ENCODE data around the gene NELFE. TPM values are rescaled to one million over a fixed set of nuclear protein-coding genes. Genes with fewer than 3 reads are reported as not detected.
"Not testable (repeated sequence)": the region's sequence is repeated elsewhere in the genome, so short reads cannot be mapped to it uniquely, and the experiment has no call there.

NELFE gene
- total RNA-seq, 2 donors from 2014 or later: 88.9 to 94.0 TPM

DNA sequence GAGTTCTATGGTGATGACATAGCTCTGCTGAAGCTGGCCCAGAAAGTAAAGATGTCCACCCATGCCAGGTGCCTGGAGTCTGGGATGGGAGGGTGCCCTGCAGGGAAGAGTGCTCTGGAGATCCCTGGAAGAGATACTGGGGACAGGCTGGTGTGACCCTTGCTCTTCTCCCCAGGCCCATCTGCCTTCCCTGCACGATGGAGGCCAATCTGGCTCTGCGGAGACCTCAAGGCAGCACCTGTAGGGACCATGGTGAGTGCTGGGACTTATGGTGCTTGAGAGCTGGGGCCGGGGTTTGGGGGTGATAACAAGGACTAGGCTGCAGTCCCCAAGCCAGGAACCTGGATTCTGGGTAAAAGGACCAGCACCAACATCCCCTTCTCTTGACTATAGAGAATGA is 15.0 kb downstream of the NELFE start:
- no peaks in the 10 kb centered on the region for H3K27me3 ChIP-seq (replicated peaks; ENCODE audit: insufficient read depth)
- H3K36me3 ChIP-seq: no peaks in the 10 kb centered on the region
- H3K4me3 ChIP-seq: no peak overlapping the region
- intact Hi-C loops (cut with DNase I): no loop called here
- H3K27ac ChIP-seq: no peak overlapping the region
- WGBS: 88% methylated on average over 3 of the region's 3 CpGs
- no peaks in the 10 kb centered on the region for H3K9me3 ChIP-seq
- TF ChIP-seq, protein P1, sequence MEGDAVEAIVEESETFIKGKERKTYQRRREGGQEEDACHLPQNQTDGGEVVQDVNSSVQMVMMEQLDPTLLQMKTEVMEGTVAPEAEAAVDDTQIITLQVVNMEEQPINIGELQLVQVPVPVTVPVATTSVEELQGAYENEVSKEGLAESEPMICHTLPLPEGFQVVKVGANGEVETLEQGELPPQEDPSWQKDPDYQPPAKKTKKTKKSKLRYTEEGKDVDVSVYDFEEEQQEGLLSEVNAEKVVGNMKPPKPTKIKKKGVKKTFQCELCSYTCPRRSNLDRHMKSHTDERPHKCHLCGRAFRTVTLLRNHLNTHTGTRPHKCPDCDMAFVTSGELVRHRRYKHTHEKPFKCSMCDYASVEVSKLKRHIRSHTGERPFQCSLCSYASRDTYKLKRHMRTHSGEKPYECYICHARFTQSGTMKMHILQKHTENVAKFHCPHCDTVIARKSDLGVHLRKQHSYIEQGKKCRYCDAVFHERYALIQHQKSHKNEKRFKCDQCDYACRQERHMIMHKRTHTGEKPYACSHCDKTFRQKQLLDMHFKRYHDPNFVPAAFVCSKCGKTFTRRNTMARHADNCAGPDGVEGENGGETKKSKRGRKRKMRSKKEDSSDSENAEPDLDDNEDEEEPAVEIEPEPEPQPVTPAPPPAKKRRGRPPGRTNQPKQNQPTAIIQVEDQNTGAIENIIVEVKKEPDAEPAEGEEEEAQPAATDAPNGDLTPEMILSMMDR (IDR thresholded peaks at IDR 0.05): no peak
- TF ChIP-seq POLR2AphosphoS5 (IDR thresholded peaks at IDR 0.05) (no peak), POLR2A (IDR thresholded peaks at IDR 0.05) (no peak)
- no peak for DNase-seq (ENCODE audit: low spot score)
- H3K4me1 ChIP-seq (replicated peaks): peaks cover 13% of the 10 kb centered on the region

DNA sequence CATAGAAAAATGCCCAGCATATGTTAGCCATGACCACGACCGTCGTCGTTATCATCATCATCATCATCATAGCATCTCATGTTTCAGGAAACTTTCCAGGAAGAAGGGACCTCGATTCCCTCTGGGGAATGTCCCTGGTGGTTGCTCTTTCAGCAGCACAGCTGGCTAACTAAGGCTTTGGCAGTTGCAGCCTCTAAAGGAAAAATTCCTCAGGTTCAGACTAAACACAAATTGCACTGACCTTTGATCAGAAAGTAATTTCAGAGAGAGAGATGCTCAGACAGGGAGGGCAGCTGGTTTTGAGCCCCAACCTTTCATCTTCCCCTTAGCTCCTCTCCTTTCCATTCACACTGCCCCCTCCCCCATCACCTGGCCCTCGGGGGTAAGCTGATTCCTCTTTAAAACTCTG is 18.5 kb downstream of the NELFE start:
- Histone ChIP-seq H3K4me1 (replicated peaks) (peaks cover 5% of the 10 kb centered on the region), H3K36me3 (no peaks in the 10 kb centered on the region), H3K27ac (no peak overlapping the region), H3K27me3 (replicated peaks; ENCODE audit: insufficient read depth) (no peaks in the 10 kb centered on the region), H3K9me3 (no peaks in the 10 kb centered on the region), H3K4me3 (no peak overlapping the region)
- TF ChIP-seq, protein P1 (IDR thresholded peaks at IDR 0.05): no peak
- TF ChIP-seq POLR2AphosphoS5 (IDR thresholded peaks at IDR 0.05): no peak
- no peak for DNase-seq (ENCODE audit: low spot score)
- whole genome bisulfite sequencing: 19% methylated on average over 6 of the region's 6 CpGs
- intact Hi-C loops (cut with DNase I): no loop called here

DNA sequence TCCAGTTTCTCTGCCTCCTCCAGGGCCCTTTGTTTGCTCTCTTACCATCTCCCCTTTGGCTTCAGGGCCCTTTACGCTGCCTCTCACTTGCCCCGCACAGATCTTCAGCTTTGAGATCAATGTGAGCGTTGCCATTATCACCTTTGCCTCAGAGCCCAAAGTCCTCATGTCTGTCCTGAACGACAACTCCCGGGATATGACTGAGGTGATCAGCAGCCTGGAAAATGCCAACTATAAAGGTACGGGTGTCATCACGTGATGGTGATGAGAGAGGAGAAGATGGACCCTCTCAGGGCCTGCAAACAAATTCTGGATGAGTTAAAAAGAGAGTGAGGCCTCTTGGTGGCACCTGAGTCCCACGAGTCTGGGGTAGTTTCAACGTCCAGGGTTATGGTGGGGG is 22.9 kb downstream of the NELFE start:
- no peak overlapping the region for H3K4me3 ChIP-seq
- intact Hi-C loops (cut with DNase I): no loop called here
- WGBS: 73% methylated on average over 9 of the region's 9 CpGs
- no peaks in the 10 kb centered on the region for H3K36me3 ChIP-seq
- no peak overlapping the region for H3K27ac ChIP-seq
- no peaks in the 10 kb centered on the region for H3K9me3 ChIP-seq
- no peaks in the 10 kb centered on the region for H3K27me3 ChIP-seq (replicated peaks; ENCODE audit: insufficient read depth)
- DNase-seq (ENCODE audit: low spot score): no peak
- H3K4me1 ChIP-seq (replicated peaks): no peaks in the 10 kb centered on the region
- TF ChIP-seq POLR2A (IDR thresholded peaks at IDR 0.05): no peak
- no peak for TF ChIP-seq POLR2AphosphoS5 (IDR thresholded peaks at IDR 0.05)
- TF ChIP-seq, protein P1 (IDR thresholded peaks at IDR 0.05): no peak

DNA sequence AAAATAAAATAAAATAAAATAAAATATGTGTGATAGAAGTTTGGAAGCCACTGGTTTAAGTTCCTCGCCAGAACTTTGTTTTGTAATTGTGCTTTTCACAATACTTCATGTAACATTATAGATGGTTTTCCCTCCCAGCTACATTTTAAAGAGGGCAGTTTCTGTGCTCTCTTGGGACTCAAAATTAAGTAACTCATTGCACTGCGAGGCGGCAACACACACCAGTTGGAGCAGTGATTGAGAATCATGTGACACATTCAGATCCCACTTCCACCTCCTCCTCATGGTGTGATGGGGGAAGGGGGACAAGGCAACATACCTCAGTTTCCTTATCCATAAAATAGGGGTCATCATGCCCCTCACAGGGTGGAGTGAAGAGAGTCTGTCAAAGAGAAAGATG is 23.8 kb downstream of the NELFE start:
- TF ChIP-seq, protein P1 (IDR thresholded peaks at IDR 0.05): no peak
- TF ChIP-seq POLR2A (IDR thresholded peaks at IDR 0.05): no peak
- no peak for TF ChIP-seq POLR2AphosphoS5 (IDR thresholded peaks at IDR 0.05)
- no peaks in the 10 kb centered on the region for H3K4me1 ChIP-seq (replicated peaks)
- DNase-seq (ENCODE audit: low spot score): no peak
- intact Hi-C loops (cut with DNase I): no loop called here
- no peak overlapping the region for H3K27ac ChIP-seq
- H3K27me3 ChIP-seq (replicated peaks; ENCODE audit: insufficient read depth): no peaks in the 10 kb centered on the region
- no peak overlapping the region for H3K4me3 ChIP-seq
- whole genome bisulfite sequencing: 87% methylated on average over 3 of the region's 3 CpGs
- no peaks in the 10 kb centered on the region for H3K36me3 ChIP-seq
- no peaks in the 10 kb centered on the region for H3K9me3 ChIP-seq

DNA sequence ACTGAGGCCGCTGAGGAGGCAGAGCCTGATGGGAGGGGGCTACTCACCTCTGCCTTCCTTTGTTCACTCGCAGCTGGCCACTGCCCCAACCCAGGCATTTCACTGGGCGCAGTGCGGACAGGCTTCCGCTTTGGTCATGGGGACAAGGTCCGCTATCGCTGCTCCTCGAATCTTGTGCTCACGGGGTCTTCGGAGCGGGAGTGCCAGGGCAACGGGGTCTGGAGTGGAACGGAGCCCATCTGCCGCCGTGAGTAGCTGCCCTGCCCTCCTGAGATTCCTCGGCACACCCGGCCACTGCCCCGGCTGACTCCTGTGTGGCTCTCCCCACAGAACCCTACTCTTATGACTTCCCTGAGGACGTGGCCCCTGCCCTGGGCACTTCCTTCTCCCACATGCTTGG is 25.2 kb downstream of the NELFE start:
- Histone ChIP-seq H3K9me3 (no peaks in the 10 kb centered on the region), H3K4me3 (no peak overlapping the region), H3K4me1 (replicated peaks) (no peaks in the 10 kb centered on the region), H3K36me3 (no peaks in the 10 kb centered on the region), H3K27me3 (replicated peaks; ENCODE audit: insufficient read depth) (no peaks in the 10 kb centered on the region), H3K27ac (no peak overlapping the region)
- TF ChIP-seq POLR2AphosphoS5 (IDR thresholded peaks at IDR 0.05): no peak
- TF ChIP-seq, protein P1 (IDR thresholded peaks at IDR 0.05): no peak
- TF ChIP-seq POLR2A (IDR thresholded peaks at IDR 0.05): no peak
- no peak for DNase-seq (ENCODE audit: low spot score)
- WGBS: 85% methylated on average over 19 of the region's 19 CpGs
- intact Hi-C loops (cut with DNase I): no loop called here

DNA sequence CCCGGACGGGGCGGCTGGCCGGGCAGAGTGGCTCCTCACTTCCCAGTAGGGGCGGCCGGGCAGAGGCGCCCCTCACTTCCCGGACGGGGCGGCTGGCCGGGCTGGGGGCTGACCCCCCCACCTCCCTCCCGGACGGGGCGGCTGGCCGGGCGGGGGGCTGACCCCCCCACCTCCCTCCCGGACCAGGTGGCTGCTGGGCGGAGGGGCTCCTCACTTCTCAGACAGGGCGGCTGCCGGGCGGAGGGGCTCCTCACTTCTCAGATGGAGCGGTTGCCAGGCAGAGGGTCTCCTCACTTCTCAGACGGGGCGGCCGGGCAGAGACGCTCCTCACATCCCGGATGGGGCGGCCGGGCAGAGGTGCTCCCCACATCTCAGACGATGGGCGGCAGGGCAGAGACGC is 26.6 kb downstream of the NELFE start:
- WGBS: 92% methylated on average over 24 of the region's 32 CpGs
- DNase-seq (ENCODE audit: low spot score); H3K27ac ChIP-seq; intact Hi-C loops (cut with DNase I); H3K4me3 ChIP-seq; H3K36me3 ChIP-seq; H3K9me3 ChIP-seq; H3K27me3 ChIP-seq (replicated peaks; ENCODE audit: insufficient read depth); H3K4me1 ChIP-seq (replicated peaks): not testable (repeated sequence)
